ENCODE measurements around the gene CRELD2. TPM values are rescaled to one million over a fixed set of nuclear protein-coding genes. Genes with fewer than 3 reads are reported as not detected.

Gene CRELD2
- total RNA-seq, 2 experiments from 2014 or later, result 21.2 to 23.3 TPM

- peaks cover 55% of the 10 kb centered on the region for H3K4me1 ChIP-seq (ENCODE audit: insufficient read depth, low read length)
- Mint-ChIP-seq H3K27ac (no peak overlapping the region), H3K36me3 (ENCODE audit: low read depth) (peaks cover 6% of the 10 kb centered on the region), H3K4me3 (no peak overlapping the region), H3K9me3 (no peaks in the 10 kb centered on the region), H3K4me1 (ENCODE audit: low read depth) (peaks cover 28% of the 10 kb centered on the region), H3K27me3 (no peaks in the 10 kb centered on the region)
- no peak overlapping the region for H3K4me3 ChIP-seq (ENCODE audit: low read length)
- H3K27ac ChIP-seq (ENCODE audit: low read depth in 1 of 2, low read length in 2 of 2), result no peak overlapping the region
- ATAC-seq (ENCODE audit: poor library complexity), result no peak
- TF ChIP-seq CTCF (IDR thresholded peaks at IDR 0.05), result no peak
- H3K9me3 ChIP-seq (ENCODE audit: control insufficient read depth in 1 of 2, insufficient read depth in 1 of 2, low read length in 2 of 2), result no peaks in the 10 kb centered on the region
- no peaks in the 10 kb centered on the region for H3K36me3 ChIP-seq (ENCODE audit: insufficient read depth, low read length)
- ChIA-PET CTCF (no interaction called here), POLR2A (no interaction called here)
- intact Hi-C loops (cut with DNase I, micrococcal nuclease), result no loop called here
- H3K27me3 ChIP-seq (ENCODE audit: control insufficient read depth in 1 of 2, insufficient read depth in 2 of 2, low read length in 2 of 2), result no peaks in the 10 kb centered on the region
- DNase-seq, result peak in 3 of 14 experiments; percentile 1 to 44 (median 31)
Measured at GRCh38 chr22:49973018-49973961, 54.9 kb downstream of the CRELD2 start.

GRCh38 chr22:49975543-49976389 is 57.3 kb downstream of the CRELD2 start:
- peaks cover 6% of the 10 kb centered on the region for H3K36me3 Mint-ChIP-seq (ENCODE audit: low read depth)
- Histone ChIP-seq H3K4me1 (ENCODE audit: insufficient read depth, low read length) (peaks cover 37% of the 10 kb centered on the region), H3K9me3 (ENCODE audit: control insufficient read depth in 1 of 2, insufficient read depth in 1 of 2, low read length in 2 of 2) (no peaks in the 10 kb centered on the region), H3K27ac (ENCODE audit: low read depth in 1 of 2, low read length in 2 of 2) (peak overlapping the region; percentile 23 to 60), H3K4me3 (ENCODE audit: low read length) (no peak overlapping the region), H3K36me3 (ENCODE audit: insufficient read depth, low read length) (no peaks in the 10 kb centered on the region), H3K27me3 (ENCODE audit: control insufficient read depth in 1 of 2, insufficient read depth in 2 of 2, low read length in 2 of 2) (no peaks in the 10 kb centered on the region)
- POLR2A ChIA-PET, result interaction anchor here (0.6 to 1.4 kb wide), 4 partner anchors 8 to 45 kb away, joined by 3 to 7 read pairs (median 4); partner anchors contain the start of gene PIM3
- H3K4me3 Mint-ChIP-seq, result peak overlapping the region; percentile 50
- no peak for ATAC-seq (ENCODE audit: poor library complexity)
- CTCF ChIA-PET, result interaction anchor here (0.8 kb wide), 1 partner anchor 55 kb away, joined by 3 read pairs; no protein-coding TSS in a partner anchor
- intact Hi-C loops (cut with DNase I, micrococcal nuclease), result loop anchor here in 1 of 2 experiments (5.0 kb wide), 1 partner anchor 232 kb away; no protein-coding TSS in a partner anchor
- no peak for TF ChIP-seq CTCF (IDR thresholded peaks at IDR 0.05)
- no peaks in the 10 kb centered on the region for H3K9me3 Mint-ChIP-seq
- DNase-seq, result peak in 4 of 14 experiments; percentile 1 to 50 (median 29)
- H3K4me1 Mint-ChIP-seq (ENCODE audit: low read depth), result peaks cover 23% of the 10 kb centered on the region
- H3K27me3 Mint-ChIP-seq, result peaks cover 7% of the 10 kb centered on the region
- H3K27ac Mint-ChIP-seq, result peak overlapping the region; percentile 75

Data from CD4-positive, alpha-beta T cell (primary cell).